Thyroid gland (tissue), 4 donors: ENCODE data around the gene SLC25A1. TPM values are rescaled to one million over a fixed set of nuclear protein-coding genes. Genes with fewer than 3 reads are reported as not detected.

Experiments used
- DNase-seq, 2 donors: peaks; one replicate each; pipeline ENCODE4 v3.0.0-alpha.2; 2019
- H3K27ac ChIP-seq, 3 donors: fragments of 200-600 bp; sonication (generic); 1 replicate in 2 of 3; 2 replicates in 1 of 3; pipeline ENCODE4 v1.5.1; 2016 to 2019; ENCODE audit warnings: mild to moderate bottlenecking in 1 of 3, moderate library complexity in 1 of 3
- H3K27me3 ChIP-seq: fragments of 200-600 bp; sonication (generic); one replicate; pipeline ENCODE4 v1.5.1; 2019
- H3K36me3 ChIP-seq, 2 donors: fragments of 200-600 bp; sonication (generic); one replicate each; pipeline ENCODE4 v1.5.1; 2016 to 2019
- H3K4me1 ChIP-seq, 2 donors: fragments of 200-600 bp; sonication (generic); one replicate each; pipeline ENCODE4 v1.5.1; 2017 to 2019
- H3K4me3 ChIP-seq, 3 donors: fragments of 200-600 bp; sonication (generic); replicated peaks in 1 of 3; 1 replicate in 2 of 3; 2 replicates in 1 of 3; pipeline ENCODE4 v1.5.1; 2016; ENCODE audit warnings: mild to moderate bottlenecking in 1 of 3
- H3K9me3 ChIP-seq: fragments of 200-600 bp; sonication (generic); one replicate; pipeline ENCODE4 v1.5.1; 2017
- POLR2A ChIP-seq, 2 donors: fragments of 450-650 bp; IDR thresholded peaks; one replicate each; pipeline ENCODE4 v1.6.1; 2017; ENCODE audit warnings: antibody characterized with exemption in 2 of 2, mild to moderate bottlenecking in 2 of 2, moderate library complexity in 1 of 2
- WGBS, 2 donors: methylation state at CpG; one replicate each; pipeline ENCODE4 v1.1.5; 2017; 5-methylcytosine and 5-hydroxymethylcytosine counted together
- intact Hi-C: fragments of 100-400 bp; cut with DNase I; formaldehyde crosslinking; loops from one replicate; pipeline ENCODE4 v1.15.1; 2023
- total RNA-seq, 4 donors: library from RNA; depleted of rRNA; stranded (reverse); fragments of >200 nt; gene quantifications; one replicate each; pipeline ENCODE4 v1.2.3, GENCODE V29; 2016
- TF ChIP-seq, protein P1 (sequence below), 6 experiments: fragments of 200-600 bp in 3 of 6; fragments of 450-650 bp in 3 of 6; sonication (generic) in 3 of 6; IDR thresholded peaks; one replicate each; pipeline ENCODE4 v1.5.1; 2016 to 2019; ENCODE audit warnings: antibody characterized with exemption in 6 of 6, mild to moderate bottlenecking in 2 of 6, inconsistent platforms in 1 of 6, moderate library complexity in 1 of 6

The SLC25A1 gene
- total RNA-seq, 4 donors from 2014 or later, result 38.7 to 79.9 (median 62.1) TPM

GRCh38 chr22:19148417-19149046, 30.0 kb downstream of the SLC25A1 start:
- WGBS, 2 donors, result 53 to 57% methylated on average over 12 to 14 of the region's 33 CpGs

DNA sequence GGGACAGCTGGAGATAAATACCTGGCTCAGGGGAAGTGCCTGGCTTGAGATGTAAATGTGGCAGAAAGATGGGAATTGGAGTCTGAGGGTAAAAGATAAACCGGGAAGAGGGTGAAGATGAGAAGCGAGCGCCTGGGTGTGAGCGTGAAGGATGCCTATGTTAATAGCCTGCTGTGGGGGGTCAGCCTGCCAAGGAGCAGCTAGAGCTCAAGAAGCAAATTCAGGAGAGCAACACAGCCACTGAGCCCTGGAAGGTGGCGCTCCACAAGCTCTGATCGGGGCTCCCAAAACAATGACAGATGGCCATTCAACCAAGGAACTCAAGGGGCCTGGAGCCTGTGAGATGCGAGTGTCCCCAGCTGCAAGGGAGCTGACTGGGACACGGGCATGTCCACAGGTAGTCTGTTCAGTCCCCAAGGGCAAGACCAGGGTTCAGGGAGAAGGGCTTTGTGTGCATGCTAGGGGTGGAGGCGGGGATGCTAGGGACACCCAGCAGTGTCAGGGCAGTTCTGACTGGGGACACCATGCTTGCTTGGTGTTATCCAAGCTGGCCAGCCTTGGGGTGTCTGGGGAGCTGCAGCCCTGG, 31.2 kb downstream of the SLC25A1 start:
- H3K4me3 ChIP-seq, result no peak overlapping the region
- H3K4me1 ChIP-seq, result peaks cover 5 to 17% of the 10 kb centered on the region in 2 donors
- TF ChIP-seq, protein P1, sequence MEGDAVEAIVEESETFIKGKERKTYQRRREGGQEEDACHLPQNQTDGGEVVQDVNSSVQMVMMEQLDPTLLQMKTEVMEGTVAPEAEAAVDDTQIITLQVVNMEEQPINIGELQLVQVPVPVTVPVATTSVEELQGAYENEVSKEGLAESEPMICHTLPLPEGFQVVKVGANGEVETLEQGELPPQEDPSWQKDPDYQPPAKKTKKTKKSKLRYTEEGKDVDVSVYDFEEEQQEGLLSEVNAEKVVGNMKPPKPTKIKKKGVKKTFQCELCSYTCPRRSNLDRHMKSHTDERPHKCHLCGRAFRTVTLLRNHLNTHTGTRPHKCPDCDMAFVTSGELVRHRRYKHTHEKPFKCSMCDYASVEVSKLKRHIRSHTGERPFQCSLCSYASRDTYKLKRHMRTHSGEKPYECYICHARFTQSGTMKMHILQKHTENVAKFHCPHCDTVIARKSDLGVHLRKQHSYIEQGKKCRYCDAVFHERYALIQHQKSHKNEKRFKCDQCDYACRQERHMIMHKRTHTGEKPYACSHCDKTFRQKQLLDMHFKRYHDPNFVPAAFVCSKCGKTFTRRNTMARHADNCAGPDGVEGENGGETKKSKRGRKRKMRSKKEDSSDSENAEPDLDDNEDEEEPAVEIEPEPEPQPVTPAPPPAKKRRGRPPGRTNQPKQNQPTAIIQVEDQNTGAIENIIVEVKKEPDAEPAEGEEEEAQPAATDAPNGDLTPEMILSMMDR (IDR thresholded peaks at IDR 0.05), result no peak
- TF ChIP-seq POLR2A (IDR thresholded peaks at IDR 0.05), result no peak
- no peak for DNase-seq
- 33 to 39% methylated on average over 8 of the region's 9 CpGs for WGBS, 2 donors
- H3K27ac ChIP-seq, result no peak overlapping the region
- intact Hi-C loops, result loop anchor here (10.0 kb wide), 2 partner anchors 288 to 478 kb away; partner anchors contain the start of genes HIRA and MRPL40
- peaks cover 3 to 5% of the 10 kb centered on the region in 2 donors for H3K36me3 ChIP-seq
- peaks cover 16% of the 10 kb centered on the region for H3K27me3 ChIP-seq
- no peaks in the 10 kb centered on the region for H3K9me3 ChIP-seq

More at GRCh38 chr22:19148417-19149046, 30.0 kb downstream of the SLC25A1 start:
- Histone ChIP-seq H3K4me3 (no peak overlapping the region), H3K27me3 (peaks cover 16% of the 10 kb centered on the region), H3K36me3 (no peaks in the 10 kb centered on the region), H3K9me3 (no peaks in the 10 kb centered on the region), H3K27ac (no peak overlapping the region), H3K4me1 (peaks cover 4 to 12% of the 10 kb centered on the region in 2 donors)
- intact Hi-C loops, result loop anchor here (10.0 kb wide), 2 partner anchors 286 to 476 kb away; partner anchors contain the start of genes HIRA and MRPL40
- no peak for TF ChIP-seq POLR2A (IDR thresholded peaks at IDR 0.05)
- TF ChIP-seq, protein P1 (IDR thresholded peaks at IDR 0.05), result no peak
- DNase-seq, result no peak

GRCh38 chr22:19146215-19146968, 32.1 kb downstream of the SLC25A1 start:
- no peak overlapping the region for H3K4me3 ChIP-seq
- intact Hi-C loops, result loop anchor here (10.0 kb wide), 2 partner anchors 288 to 478 kb away; partner anchors contain the start of genes HIRA and MRPL40
- peaks cover 5 to 17% of the 10 kb centered on the region in 2 donors for H3K4me1 ChIP-seq
- TF ChIP-seq, protein P1 (IDR thresholded peaks at IDR 0.05), result no peak
- TF ChIP-seq POLR2A (IDR thresholded peaks at IDR 0.05), result no peak
- no peak overlapping the region for H3K27ac ChIP-seq
- H3K9me3 ChIP-seq, result no peaks in the 10 kb centered on the region
- 61 to 85% methylated on average over 10 to 11 of the region's 11 CpGs for WGBS, 2 donors
- DNase-seq, result no peak
- peaks cover 14% of the 10 kb centered on the region for H3K27me3 ChIP-seq
- H3K36me3 ChIP-seq, result peaks cover 11 to 13% of the 10 kb centered on the region in 2 donors

- Histone ChIP-seq H3K27me3 (peaks cover 2% of the 10 kb centered on the region), H3K4me3 (peak overlapping the region; percentile 70 to 85 (median 81)), H3K4me1 (peaks cover 5 to 9% of the 10 kb centered on the region in 2 donors), H3K36me3 (peaks cover 31 to 34% of the 10 kb centered on the region in 2 donors), H3K27ac (peak overlapping the region in 2 of 3 donors; percentile 43 to 61), H3K9me3 (no peaks in the 10 kb centered on the region)
- intact Hi-C loops, result loop anchor here (10.0 kb wide), 2 partner anchors 291 to 481 kb away; partner anchors contain the start of genes HIRA and MRPL40
- 3 to 5% methylated on average over 17 of the region's 17 CpGs for WGBS, 2 donors
- no peak for TF ChIP-seq POLR2A (IDR thresholded peaks at IDR 0.05)
- TF ChIP-seq, protein P1 (IDR thresholded peaks at IDR 0.05), result no peak
- no peak for DNase-seq
Measured at GRCh38 chr22:19143967-19144400, 34.6 kb downstream of the SLC25A1 start.
